Natural killer cell (primary cell): ENCODE measurements around the gene BIN1. TPM values are rescaled to one million over a fixed set of nuclear protein-coding genes. Genes with fewer than 3 reads are reported as not detected.

Source experiments
- ATAC-seq, 3 donors: fragments of 150-1000 bp in 2 of 3; fragments of 200-7000 bp in 1 of 3; cut with Tn5 transposase; 1 replicate in 1 of 3; 2 replicates in 2 of 3; pipeline ENCODE4 v1.10.0; 2021; ENCODE audit warnings: mild to moderate bottlenecking in 2 of 3, moderate library complexity in 2 of 3
- DNase-seq, 2 donors: peaks; one replicate each; pipeline versions ENCODE4 v3.0.0 to v3.0.0-alpha.2; 2013 to 2021; ENCODE audit warnings: mixed read lengths in 1 of 2
- H3K27ac ChIP-seq: one replicate; pipeline ENCODE4 v1.5.1; 2013; ENCODE audit warnings: mild to moderate bottlenecking, low read length
- H3K27me3 ChIP-seq: one replicate; pipeline ENCODE4 v1.6.1; 2013; ENCODE audit warnings: low read length; ENCODE audit not compliant: control insufficient read depth, insufficient read depth
- H3K36me3 ChIP-seq: one replicate; pipeline ENCODE4 v1.6.1; 2013; ENCODE audit warnings: low read length; ENCODE audit not compliant: control insufficient read depth, insufficient read depth
- H3K4me1 ChIP-seq: one replicate; pipeline ENCODE4 v1.6.1; 2013; ENCODE audit warnings: low read length; ENCODE audit not compliant: control insufficient read depth, insufficient read depth
- H3K4me3 ChIP-seq: one replicate; pipeline ENCODE4 v1.5.1; 2013; ENCODE audit warnings: low read length
- H3K9me3 ChIP-seq: one replicate; pipeline ENCODE4 v1.6.1; 2013; ENCODE audit warnings: low read length; ENCODE audit not compliant: control insufficient read depth, insufficient read depth
- H3K27ac Mint-ChIP-seq, 2 donors: one replicate each; pipeline ENCODE4 v1.8.0; 2022; ENCODE audit warnings: mild to moderate bottlenecking in 2 of 2, mixed read lengths in 2 of 2, moderate library complexity in 1 of 2
- H3K27me3 Mint-ChIP-seq, 2 donors: one replicate each; pipeline ENCODE4 v1.8.0; 2022; ENCODE audit warnings: low read depth in 2 of 2, mixed read lengths in 2 of 2
- H3K36me3 Mint-ChIP-seq: one replicate; pipeline ENCODE4 v1.8.0; 2022; ENCODE audit warnings: mixed read lengths
- H3K4me1 Mint-ChIP-seq, 2 donors: one replicate each; pipeline ENCODE4 v1.8.0; 2022; ENCODE audit warnings: mixed read lengths in 2 of 2
- H3K4me3 Mint-ChIP-seq: one replicate; pipeline ENCODE4 v1.8.0; 2022; ENCODE audit warnings: mild to moderate bottlenecking, moderate library complexity, mixed read lengths
- H3K9me3 Mint-ChIP-seq, 2 donors: one replicate each; pipeline ENCODE4 v1.8.0; 2022; ENCODE audit warnings: mixed read lengths in 2 of 2
- WGBS: methylation state at CpG from one replicate; pipeline ENCODE4 v1.1.7; 2013; ENCODE audit warnings: missing lambda C conversion rate; ENCODE audit not compliant: insufficient coverage; 5-methylcytosine and 5-hydroxymethylcytosine counted together
- intact Hi-C: fragments of 100-400 bp; cut with micrococcal nuclease; formaldehyde crosslinking; loops from one replicate; pipeline ENCODE4 v1.14.2; 2022
- total RNA-seq, 4 donors: library from RNA; stranded (reverse); fragments of 120-200 nt in 1 of 4; gene quantifications; one replicate each; pipeline versions ENCODE4 v1.2.3 to v1.2.4, GENCODE V29; 2013 to 2022
- TF ChIP-seq, protein P1 (sequence below): fragments of 200-600 bp; IDR thresholded peaks from one replicate; pipeline ENCODE4 v1.8.0; 2022; ENCODE audit warnings: antibody characterized with exemption

BIN1 gene
- total RNA-seq, 3 donors from 2014 or later (not counting 1 experiment from before 2014, with no cell fraction given), result 73.5 to 131 (median 107) TPM

DNA sequence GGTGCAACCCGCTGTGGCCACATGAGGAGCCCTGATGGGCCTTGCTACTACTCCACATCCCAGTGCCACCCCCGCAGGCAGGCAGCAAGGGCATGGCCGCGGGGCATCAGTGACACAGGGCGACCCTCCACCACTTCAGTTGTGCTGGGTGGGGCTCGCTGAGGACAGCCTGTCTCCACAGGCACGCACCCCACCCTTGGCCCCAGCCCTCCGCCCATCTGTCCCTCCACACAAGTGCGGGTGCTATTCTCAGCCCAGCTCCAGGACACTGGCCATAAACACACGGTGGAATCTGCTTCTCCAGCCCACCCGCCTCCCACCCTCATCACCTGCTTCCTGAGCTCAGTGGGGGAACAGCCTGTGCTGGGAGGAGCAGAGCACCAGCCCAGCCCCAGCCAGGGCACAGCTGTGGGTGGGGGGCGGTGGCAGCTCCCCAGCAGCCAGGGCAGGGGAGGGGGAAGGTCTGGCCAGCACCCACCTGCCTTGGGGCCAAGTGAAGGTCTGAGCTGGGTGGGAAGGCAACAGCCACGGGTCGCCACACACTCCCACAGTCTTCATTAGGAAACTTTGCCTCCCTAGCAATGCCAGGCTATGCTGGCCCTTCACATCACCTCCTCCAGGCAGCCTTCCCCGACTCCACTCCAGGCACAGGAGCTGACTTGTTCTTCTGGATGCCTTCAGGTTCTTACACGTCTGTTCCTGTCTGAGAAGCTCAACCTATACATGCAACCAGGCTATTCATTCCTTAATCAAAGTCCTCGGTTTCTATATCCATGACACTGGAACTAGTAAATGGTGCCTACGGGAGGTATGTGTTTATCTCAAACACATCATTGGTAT, 16.5 kb downstream of the BIN1 start:
- Mint-ChIP-seq H3K4me3 (no peak overlapping the region), H3K27me3 (peaks cover 0 to 10% of the 10 kb centered on the region in 2 donors), H3K36me3 (no peaks in the 10 kb centered on the region), H3K4me1 (peaks cover 13 to 32% of the 10 kb centered on the region in 2 donors), H3K9me3 (no peaks in the 10 kb centered on the region), H3K27ac (no peak overlapping the region)
- Histone ChIP-seq H3K4me3 (no peak overlapping the region), H3K36me3 (no peaks in the 10 kb centered on the region), H3K9me3 (no peaks in the 10 kb centered on the region), H3K27me3 (no peaks in the 10 kb centered on the region), H3K27ac (no peak overlapping the region), H3K4me1 (peaks cover 58% of the 10 kb centered on the region)
- no peak for ATAC-seq
- intact Hi-C loops, result no loop called here
- DNase-seq, result no peak
- WGBS, result 72% methylated on average over 18 of the region's 18 CpGs
- TF ChIP-seq, protein P1, sequence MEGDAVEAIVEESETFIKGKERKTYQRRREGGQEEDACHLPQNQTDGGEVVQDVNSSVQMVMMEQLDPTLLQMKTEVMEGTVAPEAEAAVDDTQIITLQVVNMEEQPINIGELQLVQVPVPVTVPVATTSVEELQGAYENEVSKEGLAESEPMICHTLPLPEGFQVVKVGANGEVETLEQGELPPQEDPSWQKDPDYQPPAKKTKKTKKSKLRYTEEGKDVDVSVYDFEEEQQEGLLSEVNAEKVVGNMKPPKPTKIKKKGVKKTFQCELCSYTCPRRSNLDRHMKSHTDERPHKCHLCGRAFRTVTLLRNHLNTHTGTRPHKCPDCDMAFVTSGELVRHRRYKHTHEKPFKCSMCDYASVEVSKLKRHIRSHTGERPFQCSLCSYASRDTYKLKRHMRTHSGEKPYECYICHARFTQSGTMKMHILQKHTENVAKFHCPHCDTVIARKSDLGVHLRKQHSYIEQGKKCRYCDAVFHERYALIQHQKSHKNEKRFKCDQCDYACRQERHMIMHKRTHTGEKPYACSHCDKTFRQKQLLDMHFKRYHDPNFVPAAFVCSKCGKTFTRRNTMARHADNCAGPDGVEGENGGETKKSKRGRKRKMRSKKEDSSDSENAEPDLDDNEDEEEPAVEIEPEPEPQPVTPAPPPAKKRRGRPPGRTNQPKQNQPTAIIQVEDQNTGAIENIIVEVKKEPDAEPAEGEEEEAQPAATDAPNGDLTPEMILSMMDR, result no peak

DNA sequence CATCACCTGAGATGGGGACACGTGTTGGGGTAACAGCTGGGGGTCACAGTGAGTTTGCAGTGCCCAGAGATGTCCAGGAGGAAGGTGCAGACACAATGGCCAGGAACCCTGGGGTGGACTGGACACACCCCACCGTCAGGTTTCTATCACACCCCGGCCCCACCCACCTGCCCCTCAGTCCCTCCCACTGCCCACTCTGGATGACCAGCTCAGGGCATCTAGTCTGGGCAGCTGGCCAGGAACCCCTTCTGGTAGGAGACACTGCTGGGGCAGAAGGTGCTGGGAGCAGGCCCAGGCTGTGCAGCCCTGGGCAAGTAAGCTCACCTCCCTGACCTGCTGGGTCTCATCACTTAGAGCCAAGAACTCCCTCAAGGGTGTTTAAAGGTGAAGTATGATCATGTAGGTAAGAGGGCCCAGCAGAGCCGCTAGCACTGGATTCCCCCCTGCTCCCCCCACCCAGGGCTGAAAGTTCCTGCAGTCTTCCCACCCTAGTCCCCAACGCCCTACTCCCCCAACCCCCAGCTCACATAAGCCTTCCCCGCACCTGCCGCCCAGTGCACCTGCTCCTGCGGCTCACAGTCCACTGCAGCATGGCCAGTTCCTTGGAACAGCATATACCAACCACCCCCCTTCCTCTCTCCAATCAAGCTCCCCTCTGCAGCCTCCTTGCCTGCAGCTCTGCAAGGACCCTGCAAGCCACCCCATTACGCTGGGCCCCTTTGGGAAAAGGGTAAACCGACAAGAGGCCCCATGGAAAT, 17.3 kb downstream of the BIN1 start:
- H3K4me3 ChIP-seq, result no peak overlapping the region
- Mint-ChIP-seq H3K36me3 (no peaks in the 10 kb centered on the region), H3K27me3 (peaks cover 0 to 10% of the 10 kb centered on the region in 2 donors), H3K9me3 (no peaks in the 10 kb centered on the region), H3K4me1 (peaks cover 22 to 40% of the 10 kb centered on the region in 2 donors), H3K4me3 (no peak overlapping the region), H3K27ac (no peak overlapping the region)
- H3K4me1 ChIP-seq, result peaks cover 66% of the 10 kb centered on the region
- H3K27me3 ChIP-seq, result no peaks in the 10 kb centered on the region
- ATAC-seq (no peak), DNase-seq (no peak)
- H3K9me3 ChIP-seq, result no peaks in the 10 kb centered on the region
- TF ChIP-seq, protein P1, result no peak
- H3K27ac ChIP-seq, result no peak overlapping the region
- no peaks in the 10 kb centered on the region for H3K36me3 ChIP-seq
- intact Hi-C loops, result loop anchor here (10.0 kb wide), 1 partner anchor 315 kb away; no protein-coding TSS in a partner anchor
- 82% methylated on average over 9 of the region's 10 CpGs for WGBS

DNA sequence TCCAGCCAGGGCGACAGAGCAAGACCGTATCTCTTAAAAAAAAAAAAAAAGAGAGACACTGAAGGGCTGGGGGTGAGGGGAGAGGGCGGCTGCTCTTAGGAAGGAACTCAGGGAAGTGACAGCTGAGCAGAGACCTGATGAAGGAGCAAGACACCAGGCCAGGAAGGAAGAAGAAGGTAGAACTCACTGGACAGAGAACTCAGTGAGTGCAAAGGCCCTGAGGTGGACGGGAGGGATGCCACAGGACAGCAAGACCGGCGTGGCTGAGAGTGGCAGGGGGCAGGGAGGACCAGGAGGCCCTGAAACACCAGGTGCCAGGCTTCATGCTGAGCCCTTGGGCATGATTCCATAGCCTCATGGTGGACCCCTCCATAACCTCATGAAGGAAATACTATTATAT, 18.2 kb downstream of the BIN1 start:
- no peak overlapping the region for H3K4me3 Mint-ChIP-seq
- Histone ChIP-seq H3K4me3 (no peak overlapping the region), H3K36me3 (no peaks in the 10 kb centered on the region), H3K9me3 (no peaks in the 10 kb centered on the region), H3K27me3 (no peaks in the 10 kb centered on the region), H3K27ac (no peak overlapping the region), H3K4me1 (peaks cover 67% of the 10 kb centered on the region)
- ATAC-seq, result no peak
- intact Hi-C loops, result loop anchor here (10.0 kb wide), 1 partner anchor 316 kb away; no protein-coding TSS in a partner anchor
- peaks cover 31 to 47% of the 10 kb centered on the region in 2 donors for H3K4me1 Mint-ChIP-seq
- TF ChIP-seq, protein P1, result no peak
- no peaks in the 10 kb centered on the region for H3K9me3 Mint-ChIP-seq
- H3K27ac Mint-ChIP-seq, result no peak overlapping the region
- no peak for DNase-seq
- WGBS, result 80% methylated on average over 6 of the region's 6 CpGs
- H3K27me3 Mint-ChIP-seq, result peaks cover 0 to 10% of the 10 kb centered on the region in 2 donors
- H3K36me3 Mint-ChIP-seq, result no peaks in the 10 kb centered on the region
